Adrenal gland (tissue), 12 donors: ENCODE results near the gene MTMR12. TPM values are rescaled to one million over a fixed set of nuclear protein-coding genes. Genes with fewer than 3 reads are reported as not detected.

Experiments used
- DNase-seq, 7 donors: peaks; one replicate each; pipeline ENCODE4 v3.0.0-alpha.2; 2019 to 2020
- H3K27ac ChIP-seq, 5 donors: fragments of 200-600 bp; sonication (generic) in 4 of 5; 1 replicate in 3 of 5; 2 replicates in 2 of 5; pipeline versions ENCODE4 v1.5.1 to v1.8.0; 2016 to 2020; ENCODE audit warnings: mild to moderate bottlenecking in 1 of 5
- H3K27me3 ChIP-seq: fragments of 200-600 bp; 2 replicates; pipeline ENCODE4 v1.8.0; 2021
- H3K36me3 ChIP-seq, 2 donors: fragments of 200-600 bp; replicated peaks in 1 of 2; 1 replicate in 1 of 2; 2 replicates in 1 of 2; pipeline versions ENCODE4 v1.5.1 to v1.8.0; 2018 to 2022
- H3K4me1 ChIP-seq, 2 donors: fragments of 200-600 bp; replicated peaks in 1 of 2; 1 replicate in 1 of 2; 2 replicates in 1 of 2; pipeline versions ENCODE4 v1.5.1 to v1.8.0; 2018 to 2021
- H3K4me3 ChIP-seq, 4 donors: fragments of 200-600 bp; sonication (generic) in 3 of 4; one replicate each; pipeline ENCODE4 v1.5.1; 2016 to 2018
- H3K9me3 ChIP-seq, 3 donors: fragments of 200-600 bp; sonication (generic) in 1 of 3; replicated peaks in 1 of 3; 1 replicate in 2 of 3; 2 replicates in 1 of 3; pipeline versions ENCODE4 v1.5.1 to v1.8.0; 2016 to 2021
- POLR2A ChIP-seq, 2 donors: fragments of 450-650 bp; IDR thresholded peaks; one replicate each; pipeline ENCODE4 v1.6.1; 2017; ENCODE audit warnings: antibody characterized with exemption in 2 of 2, mild to moderate bottlenecking in 2 of 2, moderate library complexity in 1 of 2
- WGBS, 4 donors: extraction: QIAGEN DNeasy Blood & Tissue Kit in 2 of 4; methylation state at CpG; one replicate each; pipeline versions ENCODE4 v1.1.5 to v1.1.7; 2013 to 2017; 5-methylcytosine and 5-hydroxymethylcytosine counted together
- intact Hi-C, 2 donors: fragments of 100-400 bp; cut with DNase I; formaldehyde crosslinking; loops; one replicate each; pipeline versions ENCODE4 v1.14.1 to v1.15.0; 2022 to 2023
- polyA plus RNA-seq, 3 donors: library from polyadenylated mRNA; stranded (reverse); fragments of 200-250 nt in 2 of 3; fragments of 350-450 nt in 1 of 3; fragmentation: Illumina TruSeq in 1 of 3; extraction: RNeasy Lipid Tissue Mini Kit (QIAGEN cat#74804) in 1 of 3; gene quantifications; one replicate each; pipeline ENCODE4 v1.2.3, GENCODE V29; 2013 to 2014
- total RNA-seq, 9 donors: library from RNA; depleted of rRNA in 4 of 9; stranded (reverse); fragments of >200 nt in 4 of 9; fragments of 120-200 nt in 1 of 9; fragmentation: NEBNext Ultra II Directional in 1 of 9; extraction: Animal tissue kit (Norgen Biotek cat#: 25700) in 1 of 9; gene quantifications; one replicate each; pipeline versions ENCODE4 v1.1.0 to v1.2.4, GENCODE V29; 2013 to 2023
- TF ChIP-seq, protein P1 (sequence below), 6 experiments: fragments of 450-650 bp in 4 of 6; fragments of 200-600 bp in 2 of 6; sonication (generic) in 1 of 6; IDR thresholded peaks; 1 replicate in 5 of 6; 2 replicates in 1 of 6; pipeline versions ENCODE4 v1.5.1 to v1.8.0; 2016 to 2021; ENCODE audit warnings: antibody characterized with exemption in 6 of 6, mild to moderate bottlenecking in 2 of 6, moderate library complexity in 1 of 6
- donor health status: healthy with polysubstance abuse.
- donor health status: Bipolar disorder and iron deficiency.
- donor health status: DM: yes; HTN: yes; CAD: no.
- donor health status: DM: no; HTN: no; CAD: no.
- donor health status: DM: no; HTN: no; CAD: no.
- donor health status: DM: yes; HTN: yes; CAD: no.

MTMR12 gene
- total and polyA plus RNA-seq, 12 donors, result 4.5 to 30.7 (median 22.9) TPM

DNA sequence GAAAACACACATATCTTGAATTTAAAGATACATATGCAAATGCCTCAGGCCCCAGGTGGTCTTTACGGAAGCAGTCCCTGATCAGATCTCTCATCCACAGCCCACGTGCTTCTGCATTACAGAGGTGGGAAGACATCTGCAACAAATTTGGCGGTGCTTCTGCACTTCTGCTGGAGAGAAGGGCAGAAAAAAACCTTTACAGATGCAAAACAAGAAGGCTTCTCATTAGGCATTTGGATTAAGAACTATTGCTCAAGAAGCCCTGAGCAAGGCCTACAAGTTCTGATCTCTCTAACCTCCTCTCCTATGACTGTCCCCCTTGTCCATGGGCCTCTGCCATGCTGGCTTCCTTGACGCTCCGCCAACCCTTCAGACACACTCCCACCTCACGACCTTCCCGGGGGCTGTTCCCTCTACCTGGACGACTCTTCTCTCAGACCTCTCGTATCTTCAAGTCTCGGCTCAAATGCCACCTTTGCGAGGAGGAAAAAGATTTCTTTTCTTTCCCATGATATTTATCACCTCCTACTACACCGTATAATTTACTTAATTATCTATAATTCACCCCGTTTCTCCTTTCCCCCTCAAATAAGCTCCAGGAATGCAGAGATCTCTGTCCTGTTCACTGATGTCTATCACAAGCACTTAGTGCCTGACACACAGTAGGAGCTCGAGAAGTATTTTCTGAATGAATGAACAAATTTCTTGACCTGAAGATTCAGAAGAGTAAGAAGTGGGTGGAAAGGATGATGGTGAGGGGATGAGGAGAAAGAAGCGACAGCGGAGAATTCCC, 1.1 kb downstream of the MTMR12 start:
- H3K36me3 ChIP-seq, result no peaks in the 10 kb centered on the region
- H3K4me1 ChIP-seq, result peaks cover 15 to 38% of the 10 kb centered on the region in 2 donors
- H3K4me3 ChIP-seq, result peak overlapping the region; percentile 53 to 91 (median 61)
- no peaks in the 10 kb centered on the region for H3K27me3 ChIP-seq
- peak overlapping the region; percentile 78 to 99 (median 98) for H3K27ac ChIP-seq
- intact Hi-C loops, result no loop called here
- peak in 2 of 7 donors; percentile 16 to 56 for DNase-seq
- no peaks in the 10 kb centered on the region for H3K9me3 ChIP-seq
- no peak for TF ChIP-seq POLR2A (IDR thresholded peaks at IDR 0.05)
- TF ChIP-seq, protein P1, sequence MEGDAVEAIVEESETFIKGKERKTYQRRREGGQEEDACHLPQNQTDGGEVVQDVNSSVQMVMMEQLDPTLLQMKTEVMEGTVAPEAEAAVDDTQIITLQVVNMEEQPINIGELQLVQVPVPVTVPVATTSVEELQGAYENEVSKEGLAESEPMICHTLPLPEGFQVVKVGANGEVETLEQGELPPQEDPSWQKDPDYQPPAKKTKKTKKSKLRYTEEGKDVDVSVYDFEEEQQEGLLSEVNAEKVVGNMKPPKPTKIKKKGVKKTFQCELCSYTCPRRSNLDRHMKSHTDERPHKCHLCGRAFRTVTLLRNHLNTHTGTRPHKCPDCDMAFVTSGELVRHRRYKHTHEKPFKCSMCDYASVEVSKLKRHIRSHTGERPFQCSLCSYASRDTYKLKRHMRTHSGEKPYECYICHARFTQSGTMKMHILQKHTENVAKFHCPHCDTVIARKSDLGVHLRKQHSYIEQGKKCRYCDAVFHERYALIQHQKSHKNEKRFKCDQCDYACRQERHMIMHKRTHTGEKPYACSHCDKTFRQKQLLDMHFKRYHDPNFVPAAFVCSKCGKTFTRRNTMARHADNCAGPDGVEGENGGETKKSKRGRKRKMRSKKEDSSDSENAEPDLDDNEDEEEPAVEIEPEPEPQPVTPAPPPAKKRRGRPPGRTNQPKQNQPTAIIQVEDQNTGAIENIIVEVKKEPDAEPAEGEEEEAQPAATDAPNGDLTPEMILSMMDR (IDR thresholded peaks at IDR 0.05), result no peak
- WGBS, 4 donors, result 36 to 39% (median 38%) methylated on average over 16 of the region's 16 CpGs

DNA sequence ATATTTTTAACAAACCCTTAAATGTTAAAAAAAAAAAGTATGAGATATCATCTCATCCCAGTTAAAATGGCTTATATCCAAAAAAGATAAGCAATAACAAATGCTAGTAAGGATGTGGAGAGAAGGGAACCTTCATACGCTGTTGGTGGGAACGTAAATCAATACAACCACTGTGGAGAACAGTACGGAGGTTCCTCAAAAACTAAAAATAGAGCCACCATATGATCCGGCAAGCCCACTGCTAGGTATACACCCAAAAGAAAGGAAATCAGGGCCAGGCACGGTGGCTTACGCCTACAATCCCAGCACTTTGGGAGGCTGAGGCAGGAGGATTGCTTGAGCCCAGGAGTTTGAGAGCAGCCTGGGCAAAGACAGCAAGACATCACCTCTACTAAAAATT, 3.0 kb downstream of the MTMR12 start:
- H3K4me3 ChIP-seq, result no peak overlapping the region
- no peaks in the 10 kb centered on the region for H3K27me3 ChIP-seq
- WGBS, 4 donors, result 51 to 73% (median 65%) methylated on average over 6 of the region's 6 CpGs
- intact Hi-C loops, result no loop called here
- peaks cover 15 to 42% of the 10 kb centered on the region in 2 donors for H3K4me1 ChIP-seq
- H3K9me3 ChIP-seq, result no peaks in the 10 kb centered on the region
- TF ChIP-seq, protein P1 (IDR thresholded peaks at IDR 0.05), result no peak
- TF ChIP-seq POLR2A (IDR thresholded peaks at IDR 0.05), result no peak
- H3K27ac ChIP-seq, result no peak overlapping the region
- DNase-seq, result no peak
- no peaks in the 10 kb centered on the region for H3K36me3 ChIP-seq

DNA sequence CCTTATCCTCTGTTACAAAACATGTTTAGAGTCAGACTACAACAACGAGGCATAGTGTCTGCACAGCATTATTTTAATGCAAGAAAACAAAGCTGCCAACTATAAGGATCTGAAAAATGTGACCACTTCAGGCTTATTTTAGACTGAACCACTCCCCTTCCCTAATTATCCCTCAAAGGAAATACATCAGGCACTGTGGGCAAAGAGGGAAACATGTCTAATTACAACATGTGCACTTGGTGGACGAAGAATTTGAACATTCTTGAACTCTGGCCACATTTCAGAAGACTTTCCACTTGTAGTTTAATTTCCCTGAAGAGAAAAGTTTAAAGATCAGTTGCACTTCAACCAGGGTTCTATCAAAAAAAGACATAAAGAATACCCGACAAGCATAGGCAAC, 3.8 kb downstream of the MTMR12 start:
- no peak for DNase-seq
- WGBS, 4 donors, result 44 to 58% (median 52%) methylated on average over 3 of the region's 3 CpGs
- TF ChIP-seq, protein P1 (IDR thresholded peaks at IDR 0.05), result no peak
- no peak for TF ChIP-seq POLR2A (IDR thresholded peaks at IDR 0.05)
- Histone ChIP-seq H3K4me3 (no peak overlapping the region), H3K36me3 (no peaks in the 10 kb centered on the region), H3K27me3 (no peaks in the 10 kb centered on the region), H3K27ac (peak overlapping the region in 1 of 5 donors; percentile 39), H3K9me3 (no peaks in the 10 kb centered on the region), H3K4me1 (peaks cover 15 to 42% of the 10 kb centered on the region in 2 donors)
- intact Hi-C loops, result no loop called here

DNA sequence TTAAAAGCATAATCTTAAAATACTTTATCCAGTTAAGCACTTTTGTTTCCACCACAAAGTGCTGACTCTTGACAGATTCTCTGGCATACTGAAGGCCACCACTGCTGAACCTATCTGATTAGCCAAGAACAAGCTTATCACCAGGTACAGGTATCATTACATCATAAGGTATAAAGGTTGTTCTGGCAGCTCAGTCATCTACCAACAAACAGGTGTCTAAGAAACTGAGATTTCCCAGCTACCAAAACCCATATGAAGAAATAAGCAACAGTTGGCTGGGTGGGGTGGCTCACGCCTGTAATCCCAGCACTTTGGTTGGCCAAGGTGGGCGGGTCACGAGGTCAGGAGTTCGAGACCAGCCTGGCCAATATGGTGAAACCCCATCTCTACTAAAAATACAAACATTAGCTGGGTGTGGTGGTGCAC, 5.0 kb downstream of the MTMR12 start:
- no peaks in the 10 kb centered on the region for H3K9me3 ChIP-seq
- H3K4me1 ChIP-seq, result peaks cover 20 to 48% of the 10 kb centered on the region in 2 donors
- H3K27me3 ChIP-seq, result no peaks in the 10 kb centered on the region
- H3K4me3 ChIP-seq, result no peak overlapping the region
- intact Hi-C loops, result no loop called here
- no peak overlapping the region for H3K27ac ChIP-seq
- no peak for DNase-seq
- 90 to 100% (median 94%) methylated on average over 4 of the region's 4 CpGs for WGBS, 4 donors
- TF ChIP-seq POLR2A (IDR thresholded peaks at IDR 0.05), result no peak
- TF ChIP-seq, protein P1 (IDR thresholded peaks at IDR 0.05), result no peak
- no peaks in the 10 kb centered on the region for H3K36me3 ChIP-seq
